T-cell (primary cell): ENCODE results near the gene LIN37. TPM values are rescaled to one million over a fixed set of nuclear protein-coding genes. Genes with fewer than 3 reads are reported as not detected.

Experiments used
- ATAC-seq, 4 experiments: fragments of 200-7000 bp in 3 of 4; fragments of 150-1000 bp in 1 of 4; cut with Tn5 transposase; replicated peaks in 1 of 4; 1 replicate in 3 of 4; 2 replicates in 1 of 4; pipeline ENCODE4 v1.10.0; 2021; ENCODE audit warnings: moderate library complexity in 3 of 4, mild to moderate bottlenecking in 2 of 4, moderate number of reproducible peaks in 1 of 4
- CTCF ChIA-PET, 2 donors: fragments of 300-600 bp; sonication (Branson Sonifier 250); formaldehyde crosslinking; loops; one replicate each; lab custom pipeline; 2022; ENCODE audit warnings: antibody characterized with exemption in 2 of 2; lab: Charles Lee
- POLR2A ChIA-PET, 2 donors: fragments of 300-600 bp; sonication (Branson Sonifier 250); formaldehyde crosslinking; loops; one replicate each; lab custom pipeline; 2022; ENCODE audit warnings: antibody characterized with exemption in 2 of 2; lab: Charles Lee
- DNase-seq, 35 experiments: peaks; one replicate each; pipeline versions ENCODE4 v3.0.0 to v3.0.0-alpha.2; 2013 to 2023
- H3K27ac ChIP-seq: one replicate; pipeline ENCODE4 v1.5.1; 2013; ENCODE audit warnings: low read length
- H3K27me3 ChIP-seq, 2 experiments: replicated peaks in 1 of 2; 1 replicate in 1 of 2; 2 replicates in 1 of 2; pipeline versions ENCODE4 v1.6.1 to v1.7.0; 2013; ENCODE audit warnings: low read length in 1 of 2, mixed read lengths in 1 of 2; ENCODE audit not compliant: control insufficient read depth in 2 of 2, insufficient read depth in 2 of 2; ENCODE audit errors: extremely low read depth in 1 of 2
- H3K36me3 ChIP-seq, 2 donors: 1 replicate in 1 of 2; 2 replicates in 1 of 2; pipeline versions ENCODE4 v1.6.1 to v1.7.0; 2013; ENCODE audit warnings: low read length in 1 of 2; ENCODE audit not compliant: control insufficient read depth in 2 of 2, insufficient read depth in 1 of 2; ENCODE audit errors: extremely low read depth in 1 of 2
- H3K4me1 ChIP-seq, 2 experiments: 1 replicate in 1 of 2; 2 replicates in 1 of 2; pipeline versions ENCODE4 v1.6.1 to v1.7.0; 2013; ENCODE audit warnings: low read length in 2 of 2, mixed read lengths in 1 of 2; ENCODE audit not compliant: insufficient read depth in 2 of 2, control insufficient read depth in 1 of 2; ENCODE audit errors: extremely low read depth in 1 of 2
- H3K4me3 ChIP-seq, 2 donors: 1 replicate in 1 of 2; 2 replicates in 1 of 2; pipeline versions ENCODE4 v1.5.1 to v1.7.0; 2013; ENCODE audit warnings: mild to moderate bottlenecking in 2 of 2, low read length in 1 of 2, moderate library complexity in 1 of 2; ENCODE audit not compliant: control insufficient read depth in 1 of 2; ENCODE audit errors: extremely low read depth in 1 of 2
- H3K9me3 ChIP-seq: 2 replicates; pipeline ENCODE4 v1.7.0; 2013
- H3K27ac Mint-ChIP-seq, 2 donors: one replicate each; pipeline ENCODE4 v1.8.0; 2020 to 2021; ENCODE audit warnings: mild to moderate bottlenecking in 2 of 2, mixed read lengths in 2 of 2
- H3K27me3 Mint-ChIP-seq, 2 donors: one replicate each; pipeline ENCODE4 v1.8.0; 2021 to 2022; ENCODE audit warnings: mixed read lengths in 2 of 2
- H3K36me3 Mint-ChIP-seq: one replicate; pipeline ENCODE4 v1.8.0; 2021; ENCODE audit warnings: mixed read lengths
- H3K4me1 Mint-ChIP-seq, 3 donors: one replicate each; pipeline ENCODE4 v1.8.0; 2020 to 2022; ENCODE audit warnings: mixed read lengths in 3 of 3, mild to moderate bottlenecking in 1 of 3
- H3K4me3 Mint-ChIP-seq, 3 donors: one replicate each; pipeline ENCODE4 v1.8.0; 2020 to 2022; ENCODE audit warnings: mild to moderate bottlenecking in 3 of 3, mixed read lengths in 3 of 3, moderate library complexity in 3 of 3
- H3K9me3 Mint-ChIP-seq, 3 donors: one replicate each; pipeline ENCODE4 v1.8.0; 2020 to 2022; ENCODE audit warnings: mixed read lengths in 3 of 3
- WGBS: methylation state at CpG from one replicate; pipeline ENCODE4 v1.1.5; 2013; ENCODE audit warnings: missing lambda C conversion rate; ENCODE audit not compliant: insufficient coverage; 5-methylcytosine and 5-hydroxymethylcytosine counted together
- total RNA-seq, 35 experiments: library from RNA in 6 of 35; stranded (reverse) in 6 of 35; fragments of 120-200 nt in 1 of 35; gene quantifications; one replicate each; pipeline versions ENCODE4 v1.2.1 to v1.2.4 and lab custom pipeline; 2013 to 2026

The LIN37 gene
- total RNA-seq, 5 donors from 2014 or later (not counting 1 experiment from before 2014, with no cell fraction given) = 11.8 to 23.6 (median 22.8) TPM

DNA sequence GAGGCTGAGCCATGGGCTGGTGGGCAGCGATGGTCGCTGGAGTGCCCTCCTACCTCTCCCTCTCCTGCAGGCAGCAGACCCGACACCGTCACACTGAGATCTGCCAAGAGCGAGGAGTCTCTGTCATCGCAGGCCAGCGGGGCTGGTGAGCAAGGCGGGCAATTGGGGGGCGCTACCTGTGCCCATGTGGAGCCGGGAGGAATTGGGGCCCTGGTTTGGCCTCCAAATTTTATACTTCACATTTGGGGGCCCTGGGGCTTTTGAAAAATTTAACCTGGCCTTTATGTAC, 36.9 kb downstream of the LIN37 start:
- ChIA-PET CTCF (no interaction called here), POLR2A (no interaction called here)
- H3K36me3 Mint-ChIP-seq = peaks cover 9% of the 10 kb centered on the region
- ATAC-seq = no peak
- Histone ChIP-seq H3K4me3 (no peak overlapping the region), H3K4me1 (no peaks in the 10 kb centered on the region), H3K36me3 (peaks cover 0 to 11% of the 10 kb centered on the region in 2 donors), H3K27ac (no peak overlapping the region), H3K27me3 (peaks cover 0 to 3% of the 10 kb centered on the region in 2 experiments), H3K9me3 (no peaks in the 10 kb centered on the region)
- no peak for DNase-seq
- H3K4me3 Mint-ChIP-seq = no peak overlapping the region
- 98% methylated on average over 9 of the region's 10 CpGs for WGBS
- H3K9me3 Mint-ChIP-seq = no peaks in the 10 kb centered on the region
- no peaks in the 10 kb centered on the region for H3K27me3 Mint-ChIP-seq
- H3K27ac Mint-ChIP-seq = no peak overlapping the region
- H3K4me1 Mint-ChIP-seq = no peaks in the 10 kb centered on the region

DNA sequence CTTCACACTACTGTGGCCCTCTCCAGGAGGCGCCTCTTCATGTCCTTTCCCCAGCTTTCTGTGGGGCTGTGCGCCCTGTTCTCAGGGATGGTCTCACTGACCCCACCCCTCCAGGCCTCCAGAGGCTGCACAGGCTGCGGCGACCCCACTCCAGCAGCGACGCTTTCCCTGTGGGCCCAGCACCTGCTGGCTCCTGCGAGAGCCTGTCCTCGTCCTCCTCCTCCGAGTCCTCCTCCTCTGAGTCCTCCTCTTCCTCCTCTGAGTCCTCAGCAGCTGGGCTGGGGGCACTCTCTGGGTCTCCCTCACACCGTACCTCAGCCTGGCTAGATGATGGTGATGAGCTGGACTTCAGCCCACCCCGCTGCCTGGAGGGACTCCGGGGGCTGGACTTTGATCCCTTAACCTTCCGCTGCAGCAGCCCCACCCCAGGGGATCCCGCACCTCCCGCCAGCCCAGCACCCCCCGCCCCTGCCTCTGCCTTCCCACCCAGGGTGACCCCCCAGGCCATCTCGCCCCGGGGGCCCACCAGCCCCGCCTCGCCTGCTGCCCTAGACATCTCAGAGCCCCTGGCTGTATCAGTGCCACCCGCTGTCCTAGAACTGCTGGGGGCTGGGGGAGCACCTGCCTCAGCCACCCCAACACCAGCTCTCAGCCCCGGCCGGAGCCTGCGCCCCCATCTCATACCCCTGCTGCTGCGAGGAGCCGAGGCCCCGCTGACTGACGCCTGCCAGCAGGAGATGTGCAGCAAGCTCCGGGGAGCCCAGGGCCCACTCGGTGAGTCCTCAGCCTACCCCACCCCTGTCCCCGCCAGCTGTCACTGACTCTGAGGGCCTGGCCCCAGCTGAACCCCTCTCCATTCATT, 38.2 kb downstream of the LIN37 start:
- Histone ChIP-seq H3K4me3 (no peak overlapping the region), H3K9me3 (no peaks in the 10 kb centered on the region), H3K4me1 (no peaks in the 10 kb centered on the region), H3K27me3 (peaks cover 0 to 9% of the 10 kb centered on the region in 2 experiments), H3K36me3 (peaks cover 0 to 11% of the 10 kb centered on the region in 2 donors), H3K27ac (no peak overlapping the region)
- Mint-ChIP-seq H3K36me3 (peaks cover 4% of the 10 kb centered on the region), H3K27me3 (no peaks in the 10 kb centered on the region), H3K4me3 (no peak overlapping the region), H3K9me3 (no peaks in the 10 kb centered on the region), H3K4me1 (no peaks in the 10 kb centered on the region), H3K27ac (no peak overlapping the region)
- WGBS = 96% methylated on average over 29 of the region's 31 CpGs
- DNase-seq (no peak), ATAC-seq (no peak)
- POLR2A ChIA-PET = no interaction called here
- CTCF ChIA-PET = interaction anchor here in 1 of 2 donors (0.5 kb wide), 1 partner anchor 269 kb away, joined by 3 read pairs; no protein-coding TSS in a partner anchor

DNA sequence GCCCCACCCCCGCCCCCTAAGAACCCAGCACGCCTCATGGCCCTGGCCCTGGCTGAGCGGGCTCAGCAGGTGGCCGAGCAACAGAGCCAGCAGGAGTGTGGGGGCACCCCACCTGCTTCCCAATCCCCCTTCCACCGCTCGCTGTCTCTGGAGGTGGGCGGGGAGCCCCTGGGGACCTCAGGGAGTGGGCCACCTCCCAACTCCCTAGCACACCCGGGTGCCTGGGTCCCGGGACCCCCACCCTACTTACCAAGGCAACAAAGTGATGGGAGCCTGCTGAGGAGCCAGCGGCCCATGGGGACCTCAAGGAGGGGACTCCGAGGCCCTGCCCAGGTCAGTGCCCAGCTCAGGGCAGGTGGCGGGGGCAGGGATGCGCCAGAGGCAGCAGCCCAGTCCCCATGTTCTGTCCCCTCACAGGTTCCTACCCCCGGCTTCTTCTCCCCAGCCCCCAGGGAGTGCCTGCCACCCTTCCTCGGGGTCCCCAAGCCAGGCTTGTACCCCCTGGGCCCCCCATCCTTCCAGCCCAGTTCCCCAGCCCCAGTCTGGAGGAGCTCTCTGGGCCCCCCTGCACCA, 38.9 kb downstream of the LIN37 start:
- no peaks in the 10 kb centered on the region for H3K27me3 Mint-ChIP-seq
- WGBS = 93% methylated on average over 11 of the region's 15 CpGs
- no peak overlapping the region for H3K27ac Mint-ChIP-seq
- ATAC-seq (no peak), DNase-seq (no peak)
- no peaks in the 10 kb centered on the region for H3K9me3 ChIP-seq
- POLR2A ChIA-PET = no interaction called here
- H3K36me3 Mint-ChIP-seq = peaks cover 3% of the 10 kb centered on the region
- H3K4me3 Mint-ChIP-seq = no peak overlapping the region
- H3K4me1 Mint-ChIP-seq = no peaks in the 10 kb centered on the region
- peaks cover 0 to 17% of the 10 kb centered on the region in 2 experiments for H3K27me3 ChIP-seq
- no peaks in the 10 kb centered on the region for H3K4me1 ChIP-seq
- no peak overlapping the region for H3K4me3 ChIP-seq
- CTCF ChIA-PET = no interaction called here
- no peaks in the 10 kb centered on the region for H3K9me3 Mint-ChIP-seq
- H3K36me3 ChIP-seq = peaks cover 0 to 11% of the 10 kb centered on the region in 2 donors
- no peak overlapping the region for H3K27ac ChIP-seq

DNA sequence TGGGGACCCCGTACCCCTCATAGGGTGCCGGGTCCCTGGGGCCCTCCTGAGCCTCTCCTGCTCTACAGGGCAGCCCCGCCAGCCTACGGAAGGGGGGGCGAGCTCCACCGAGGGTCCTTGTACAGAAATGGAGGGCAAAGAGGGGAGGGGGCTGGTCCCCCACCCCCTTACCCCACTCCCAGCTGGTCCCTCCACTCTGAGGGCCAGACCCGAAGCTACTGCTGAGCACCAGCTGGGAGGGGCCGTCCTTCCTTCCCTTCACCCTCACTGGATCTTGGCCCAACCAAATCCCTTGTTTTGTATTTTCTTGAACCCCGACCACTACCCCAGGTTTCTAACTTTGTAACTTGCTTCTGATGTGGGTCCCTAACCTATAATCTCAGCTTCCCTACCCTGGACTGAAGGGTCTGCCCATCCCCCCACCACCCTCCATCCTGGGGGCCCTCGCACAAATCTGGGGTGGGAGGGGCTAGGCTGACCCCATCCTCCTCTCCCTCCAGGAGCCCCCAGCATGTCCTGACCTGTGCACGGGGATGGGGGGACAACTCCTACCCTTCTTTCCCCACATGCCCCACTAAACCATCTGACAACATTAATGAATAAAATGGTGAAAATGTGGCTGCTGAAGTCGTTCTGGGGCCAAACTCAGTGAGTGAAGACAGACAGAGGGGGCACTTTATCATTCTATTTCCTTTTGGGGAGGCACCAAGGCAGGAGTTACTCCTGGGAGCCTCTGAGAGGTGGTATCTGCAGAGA, 40.0 kb downstream of the LIN37 start:
- ATAC-seq = no peak
- Mint-ChIP-seq H3K36me3 (peaks cover 3% of the 10 kb centered on the region), H3K4me3 (no peak overlapping the region), H3K4me1 (no peaks in the 10 kb centered on the region), H3K27me3 (peaks cover 0 to 4% of the 10 kb centered on the region in 2 donors), H3K9me3 (no peaks in the 10 kb centered on the region), H3K27ac (no peak overlapping the region)
- DNase-seq = no peak
- Histone ChIP-seq H3K4me1 (no peaks in the 10 kb centered on the region), H3K9me3 (no peaks in the 10 kb centered on the region), H3K36me3 (peaks cover 0 to 11% of the 10 kb centered on the region in 2 donors), H3K4me3 (no peak overlapping the region), H3K27me3 (peaks cover 0 to 26% of the 10 kb centered on the region in 2 experiments), H3K27ac (no peak overlapping the region)
- 83% methylated on average over 2 of the region's 12 CpGs for WGBS
- POLR2A ChIA-PET = no interaction called here
- CTCF ChIA-PET = interaction anchor here in 1 of 2 donors (0.6 kb wide), 1 partner anchor 113 kb away, joined by 3 read pairs; no protein-coding TSS in a partner anchor

DNA sequence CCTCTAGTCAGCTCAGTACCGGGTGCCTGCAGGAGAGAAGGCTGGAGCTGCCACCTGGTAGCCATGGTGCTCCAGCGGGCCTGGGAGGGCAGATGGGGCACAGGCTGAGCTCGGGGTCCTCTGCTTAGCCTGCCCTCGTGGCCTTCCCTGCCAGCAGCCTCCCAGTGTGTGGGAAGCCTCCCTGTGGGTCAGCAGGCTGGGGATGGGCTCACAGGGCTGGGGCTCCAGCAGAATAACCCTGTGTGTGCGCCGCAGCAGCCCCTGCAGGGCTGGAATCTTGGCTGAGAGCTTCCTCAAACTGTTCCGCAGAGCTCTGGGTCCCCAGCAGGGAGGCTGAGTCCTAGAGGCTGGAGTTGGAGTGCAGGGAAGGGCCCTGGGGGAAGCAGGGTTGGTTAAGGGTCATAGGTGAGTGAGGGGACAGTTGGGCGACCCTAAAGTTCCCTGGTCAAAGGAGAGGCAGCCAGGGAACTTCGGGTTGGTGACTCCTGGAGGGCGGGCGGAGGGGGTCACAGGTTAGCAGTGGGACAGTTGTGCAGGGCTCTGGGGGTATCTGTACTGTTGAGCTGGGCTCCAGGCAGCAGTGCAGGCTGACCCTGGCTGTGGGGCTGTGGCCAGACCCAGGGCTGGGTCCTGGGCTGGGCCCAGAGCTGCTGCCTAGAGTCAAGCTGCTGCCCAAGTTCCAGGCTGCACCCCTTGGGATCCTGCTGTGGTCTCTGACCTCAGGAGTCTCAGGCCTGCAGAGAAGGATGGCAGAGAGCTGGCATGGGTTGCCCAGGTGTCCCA, 41.0 kb downstream of the LIN37 start:
- no peaks in the 10 kb centered on the region for H3K9me3 Mint-ChIP-seq
- 86% methylated on average over 8 of the region's 11 CpGs for whole genome bisulfite sequencing
- H3K4me3 ChIP-seq = no peak overlapping the region
- no peak for DNase-seq
- H3K36me3 Mint-ChIP-seq = peaks cover 3% of the 10 kb centered on the region
- H3K4me3 Mint-ChIP-seq = no peak overlapping the region
- no peak for ATAC-seq
- H3K9me3 ChIP-seq = no peaks in the 10 kb centered on the region
- CTCF ChIA-PET = no interaction called here
- H3K36me3 ChIP-seq = peaks cover 0 to 11% of the 10 kb centered on the region in 2 donors
- no peaks in the 10 kb centered on the region for H3K4me1 Mint-ChIP-seq
- H3K27ac ChIP-seq = no peak overlapping the region
- H3K27me3 Mint-ChIP-seq = peaks cover 4 to 5% of the 10 kb centered on the region in 2 donors
- no peak overlapping the region for H3K27ac Mint-ChIP-seq
- peaks cover 0 to 30% of the 10 kb centered on the region in 2 experiments for H3K27me3 ChIP-seq
- POLR2A ChIA-PET = no interaction called here
- no peaks in the 10 kb centered on the region for H3K4me1 ChIP-seq
